Neural progenitor cell (in vitro differentiated cells): ENCODE measurements around the gene CA5A. TPM values are rescaled to one million over a fixed set of nuclear protein-coding genes. Genes with fewer than 3 reads are reported as not detected.
A peak's percentile ranks its signal among the peaks of the same experiment; 100 is the strongest.

ENCODE experiments used
- DNase-seq: peaks from one replicate; pipeline ENCODE4 v3.0.0-alpha.2; 2016; ENCODE audit warnings: low spot score
- H2AFZ ChIP-seq: fragments of 200-600 bp; sonication (generic); replicated peaks from 2 replicates; pipeline ENCODE4 v1.6.1; 2016; ENCODE audit warnings: antibody characterized with exemption
- H3F3A ChIP-seq: fragments of 200-600 bp; sonication (generic); 2 replicates; pipeline ENCODE4 v1.6.1; 2016; ENCODE audit warnings: antibody characterized with exemption, low read depth
- H3K27ac ChIP-seq: fragments of 200-600 bp; sonication (generic); 2 replicates; pipeline ENCODE4 v1.5.1; 2016; ENCODE audit warnings: mild to moderate bottlenecking
- H3K27me3 ChIP-seq: fragments of 200-600 bp; sonication (generic); 2 replicates; pipeline ENCODE4 v1.6.1; 2016; ENCODE audit warnings: mild to moderate bottlenecking, moderate library complexity
- H3K36me3 ChIP-seq: fragments of 200-600 bp; sonication (generic); 2 replicates; pipeline ENCODE4 v1.5.1; 2016
- H3K4me1 ChIP-seq: fragments of 200-600 bp; sonication (generic); 2 replicates; pipeline ENCODE4 v1.6.1; 2016; ENCODE audit warnings: mixed run types
- H3K4me2 ChIP-seq: fragments of 200-600 bp; sonication (generic); 2 replicates; pipeline ENCODE4 v1.6.1; 2016
- H3K4me3 ChIP-seq: fragments of 200-600 bp; sonication (generic); 2 replicates; pipeline ENCODE4 v1.5.1; 2016
- H3K79me2 ChIP-seq: fragments of 200-600 bp; sonication (generic); 2 replicates; pipeline ENCODE4 v1.6.1; 2016; ENCODE audit warnings: low read depth
- H3K9ac ChIP-seq: fragments of 200-600 bp; sonication (generic); 2 replicates; pipeline ENCODE4 v1.6.1; 2016
- H3K9me3 ChIP-seq: fragments of 200-600 bp; sonication (generic); 2 replicates; pipeline ENCODE4 v1.5.1; 2016; ENCODE audit warnings: low read depth
- H4K20me1 ChIP-seq: fragments of 200-600 bp; sonication (generic); 2 replicates; pipeline ENCODE4 v1.6.1; 2016; ENCODE audit warnings: low read depth
- H3K27ac Mint-ChIP-seq: 3 replicates; pipeline ENCODE4 v1.8.0; 2021; ENCODE audit warnings: mixed read lengths
- H3K27me3 Mint-ChIP-seq: 2 replicates; pipeline ENCODE4 v1.8.0; 2022; ENCODE audit warnings: low read depth, mild to moderate bottlenecking, inconsistent platforms, moderate library complexity, mixed read lengths; ENCODE audit not compliant: insufficient read depth
- H3K36me3 Mint-ChIP-seq: 3 replicates; pipeline ENCODE4 v1.8.0; 2021; ENCODE audit warnings: mixed read lengths
- H3K4me1 Mint-ChIP-seq: 3 replicates; pipeline ENCODE4 v1.8.0; 2021; ENCODE audit warnings: mixed read lengths
- H3K4me3 Mint-ChIP-seq: 3 replicates; pipeline ENCODE4 v1.8.0; 2021; ENCODE audit warnings: mild to moderate bottlenecking, moderate library complexity, mixed read lengths
- H3K9me3 Mint-ChIP-seq: 3 replicates; pipeline ENCODE4 v1.8.0; 2020; ENCODE audit warnings: mixed read lengths
- CTCF ChIP-seq: fragments of 200-600 bp; sonication (generic); IDR thresholded peaks from 2 replicates; pipeline ENCODE4 v1.5.1; 2017; ENCODE audit warnings: antibody characterized with exemption, mild to moderate bottlenecking
- EZH2 ChIP-seq: fragments of 200-600 bp; sonication (generic); IDR thresholded peaks from 2 replicates; pipeline ENCODE4 v1.6.1; 2017; ENCODE audit warnings: antibody characterized with exemption, mild to moderate bottlenecking, moderate library complexity
- EZH2phosphoT487 ChIP-seq: fragments of 200-600 bp; sonication (generic); IDR thresholded peaks from 2 replicates; pipeline ENCODE4 v1.6.1; 2017; ENCODE audit warnings: antibody characterized with exemption
- total RNA-seq: library from RNA; depleted of rRNA; stranded (reverse); fragments of >200 nt; gene quantifications from 2 replicates; pipeline ENCODE4 v1.2.3, GENCODE V29; 2015; ENCODE audit warnings: low replicate concordance

Gene CA5A
- total RNA-seq, 1 donor from 2014 or later, result not detected

- no peak overlapping the region for H3K27ac ChIP-seq
- peaks cover 83% of the 10 kb centered on the region for H3K79me2 ChIP-seq
- no peaks in the 10 kb centered on the region for H3K9me3 ChIP-seq
- H3K4me1 ChIP-seq, result peaks cover 22% of the 10 kb centered on the region
- Mint-ChIP-seq H3K9me3 (no peaks in the 10 kb centered on the region), H3K27ac (no peak overlapping the region), H3K4me1 (peaks cover 35% of the 10 kb centered on the region), H3K27me3 (no peaks in the 10 kb centered on the region), H3K4me3 (no peak overlapping the region), H3K36me3 (peaks cover 15% of the 10 kb centered on the region)
- peak overlapping the region; percentile 11 for H3K9ac ChIP-seq
- no peak overlapping the region for H2AFZ ChIP-seq
- H3K27me3 ChIP-seq, result no peaks in the 10 kb centered on the region
- no peak for DNase-seq
- H3F3A ChIP-seq, result peaks cover 16% of the 10 kb centered on the region
- peaks cover 55% of the 10 kb centered on the region for H4K20me1 ChIP-seq
- no peak overlapping the region for H3K4me3 ChIP-seq
- H3K4me2 ChIP-seq, result no peak overlapping the region
- no peaks in the 10 kb centered on the region for H3K36me3 ChIP-seq
- TF ChIP-seq CTCF, result no peak
- TF ChIP-seq EZH2, result no peak
- TF ChIP-seq EZH2phosphoT487, result no peak
Observed at GRCh38 chr16:87954826-87955225, 18.5 kb upstream of the CA5A start.

DNA sequence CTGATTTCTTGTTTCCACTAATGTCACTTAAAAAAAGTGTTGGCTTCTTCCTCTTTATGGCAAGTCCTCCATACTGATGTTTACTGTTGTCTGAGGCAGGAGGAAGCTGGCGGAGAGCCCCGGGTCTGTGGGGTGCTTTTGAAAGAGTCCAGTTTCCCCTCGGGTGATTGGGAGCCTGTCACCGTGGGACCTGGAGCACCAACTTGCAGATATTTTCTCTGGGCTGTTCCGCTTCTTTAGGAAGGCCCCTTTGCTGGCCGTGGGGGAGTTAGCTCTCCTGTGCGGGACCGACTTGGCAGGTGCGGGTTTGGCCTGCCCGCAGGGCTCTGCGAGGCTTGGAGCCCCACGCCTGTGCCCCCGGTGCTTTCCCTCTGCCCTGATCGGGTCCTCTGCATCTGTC, 18.0 kb upstream of the CA5A start:
- Histone ChIP-seq H3K27ac (no peak overlapping the region), H3K4me3 (no peak overlapping the region), H2AFZ (no peak overlapping the region), H3K27me3 (no peaks in the 10 kb centered on the region), H3F3A (peaks cover 16% of the 10 kb centered on the region), H3K9me3 (no peaks in the 10 kb centered on the region), H3K4me1 (peaks cover 22% of the 10 kb centered on the region), H3K36me3 (no peaks in the 10 kb centered on the region), H3K79me2 (peaks cover 78% of the 10 kb centered on the region), H3K9ac (no peak overlapping the region), H3K4me2 (no peak overlapping the region), H4K20me1 (peaks cover 52% of the 10 kb centered on the region)
- H3K4me3 Mint-ChIP-seq, result no peak overlapping the region
- H3K4me1 Mint-ChIP-seq, result peaks cover 35% of the 10 kb centered on the region
- no peak for DNase-seq
- no peak overlapping the region for H3K27ac Mint-ChIP-seq
- H3K36me3 Mint-ChIP-seq, result peaks cover 15% of the 10 kb centered on the region
- TF ChIP-seq CTCF (no peak), EZH2 (no peak), EZH2phosphoT487 (no peak)
- no peaks in the 10 kb centered on the region for H3K27me3 Mint-ChIP-seq
- H3K9me3 Mint-ChIP-seq, result no peaks in the 10 kb centered on the region

DNA sequence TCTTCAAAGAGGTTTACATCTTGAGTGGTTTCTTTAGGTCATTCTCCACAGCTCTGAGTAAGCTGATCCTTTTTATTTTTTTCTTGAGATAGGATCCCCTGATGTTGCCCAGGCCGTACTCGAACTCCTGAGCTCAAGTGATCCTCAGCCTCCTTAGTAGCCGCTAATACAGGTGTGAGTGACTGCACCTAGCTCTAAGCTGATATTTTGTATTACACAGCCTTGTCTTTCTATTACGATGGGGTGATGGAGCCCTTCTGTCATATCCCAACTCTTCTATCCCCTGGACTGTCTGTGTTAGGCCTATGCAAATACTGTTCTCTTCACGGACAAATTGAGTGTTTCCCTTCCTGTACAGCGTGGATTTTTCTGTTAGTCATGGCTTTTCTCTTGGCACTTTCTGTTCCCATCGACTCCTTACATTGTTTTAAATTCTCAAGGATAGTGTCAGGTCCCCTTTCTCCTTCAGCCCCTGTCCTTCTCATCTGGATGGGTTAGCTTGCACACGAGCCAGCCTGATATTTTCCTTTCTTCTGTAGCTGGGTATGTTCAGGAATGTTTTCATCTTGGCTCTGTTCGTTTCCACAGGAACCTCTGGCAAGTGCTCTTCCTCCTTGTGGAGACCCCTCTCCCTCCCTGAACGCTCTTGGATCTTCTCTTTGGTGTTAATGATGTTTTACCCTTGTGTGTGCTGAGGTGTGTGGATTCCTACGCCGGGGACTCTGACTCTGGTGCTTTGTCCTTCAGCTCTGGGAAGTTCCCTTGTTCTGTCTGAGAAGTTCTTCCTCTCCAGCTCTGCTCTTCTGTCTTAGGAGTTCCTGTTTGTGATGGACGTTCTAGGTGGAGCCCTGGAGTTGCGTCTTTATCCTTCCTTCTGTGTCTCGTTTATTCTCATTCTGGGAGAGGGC, 17.2 kb upstream of the CA5A start:
- peaks cover 70% of the 10 kb centered on the region for H3K79me2 ChIP-seq
- H3K9ac ChIP-seq, result peak overlapping the region; percentile 3
- Mint-ChIP-seq H3K4me3 (peak overlapping the region; percentile 63), H3K27me3 (no peaks in the 10 kb centered on the region), H3K9me3 (no peaks in the 10 kb centered on the region), H3K4me1 (peaks cover 33% of the 10 kb centered on the region), H3K36me3 (peaks cover 13% of the 10 kb centered on the region), H3K27ac (peak overlapping the region; percentile 16)
- H3K27me3 ChIP-seq, result no peaks in the 10 kb centered on the region
- H3F3A ChIP-seq, result peaks cover 16% of the 10 kb centered on the region
- H3K4me1 ChIP-seq, result peaks cover 22% of the 10 kb centered on the region
- no peak overlapping the region for H3K4me2 ChIP-seq
- H3K36me3 ChIP-seq, result no peaks in the 10 kb centered on the region
- no peak overlapping the region for H2AFZ ChIP-seq
- no peak overlapping the region for H3K4me3 ChIP-seq
- no peak for TF ChIP-seq CTCF
- no peak for TF ChIP-seq EZH2phosphoT487
- no peak for TF ChIP-seq EZH2
- no peak overlapping the region for H3K27ac ChIP-seq
- no peaks in the 10 kb centered on the region for H3K9me3 ChIP-seq
- DNase-seq, result no peak
- peaks cover 46% of the 10 kb centered on the region for H4K20me1 ChIP-seq
